Kidney (tissue), 14 donors: Measurements from ENCODE around the gene DNAJC1. TPM values are rescaled to one million over a fixed set of nuclear protein-coding genes. Genes with fewer than 3 reads are reported as not detected.

Experiments
- DNase-seq, 5 donors: peaks; one replicate each; pipeline ENCODE4 v3.0.0-alpha.2; 2013 to 2020
- FAIRE-seq: peaks from 2 replicates; lab custom pipeline; 2012; peaks lifted over from hg19 to GRCh38; lab: Jason Lieb, UNC
- H3K27ac ChIP-seq, 2 donors: one replicate each; pipeline ENCODE4 v1.7.0; 2013; ENCODE audit warnings: low read depth in 2 of 2, low read length in 2 of 2, inconsistent platforms in 1 of 2
- H3K27me3 ChIP-seq: one replicate; pipeline ENCODE4 v1.7.1; 2013; ENCODE audit warnings: low read length, inconsistent platforms; ENCODE audit not compliant: control insufficient read depth, insufficient read depth
- H3K36me3 ChIP-seq, 3 donors: one replicate each; pipeline versions ENCODE4 v1.7.0 to v1.7.1; 2013; ENCODE audit warnings: low read length in 3 of 3, control low read depth in 1 of 3, inconsistent platforms in 1 of 3; ENCODE audit not compliant: insufficient read depth in 3 of 3, control insufficient read depth in 2 of 3
- H3K4me1 ChIP-seq, 3 donors: one replicate each; pipeline versions ENCODE4 v1.7.0 to v1.7.1; 2013; ENCODE audit warnings: low read length in 3 of 3, inconsistent platforms in 1 of 3, low read depth in 1 of 3; ENCODE audit not compliant: control insufficient read depth in 2 of 3, insufficient read depth in 2 of 3
- H3K4me3 ChIP-seq, 3 donors: one replicate each; pipeline versions ENCODE4 v1.7.0 to v1.8.1; 2013; ENCODE audit warnings: low read length in 3 of 3, control low read depth in 1 of 3, inconsistent platforms in 1 of 3
- H3K9ac ChIP-seq, 3 donors: one replicate each; pipeline versions ENCODE4 v1.7.0 to v1.7.1; 2013; ENCODE audit warnings: low read length in 3 of 3, control low read depth in 1 of 3, inconsistent platforms in 1 of 3
- H3K9me3 ChIP-seq, 3 donors: one replicate each; pipeline versions ENCODE4 v1.7.0 to v1.7.1; 2013; ENCODE audit warnings: low read length in 3 of 3, control low read depth in 1 of 3, inconsistent platforms in 1 of 3; ENCODE audit not compliant: control insufficient read depth in 2 of 3, insufficient read depth in 1 of 3
- intact Hi-C: fragments of 100-400 bp; cut with DNase I; formaldehyde crosslinking; loops from one replicate; pipeline ENCODE4 v1.11.1; 2022
- polyA plus RNA-seq: library from polyadenylated mRNA; stranded (reverse); fragments of 350-450 nt; fragmentation: Illumina TruSeq; extraction: RNeasy Lipid Tissue Mini Kit (QIAGEN cat#74804); gene quantifications from one replicate; pipeline ENCODE4 v1.2.3, GENCODE V29; 2014; ENCODE audit warnings: low read depth, low replicate concordance; ENCODE audit not compliant: insufficient read depth
- total RNA-seq: library from RNA; stranded (reverse); fragmentation: NEBNext Ultra II Directional; extraction: Animal tissue kit (Norgen Biotek cat#: 25700); gene quantifications from one replicate; pipeline ENCODE4 v1.2.1, GENCODE V29; 2021
- TF ChIP-seq, protein P1 (sequence below): IDR thresholded peaks from 3 replicates; pipeline ENCODE4 v1.5.1; 2012; ENCODE audit warnings: mild to moderate bottlenecking, moderate library complexity, borderline replicate concordance; ENCODE audit not compliant: insufficient read depth; ENCODE audit errors: extremely low read depth
- donor health status: control.
- donor health status: control.
- donor health status: control.
- donor health status: control.
- donor health status: control.
- donor health status: DM: yes; HTN: yes; CAD: no.
- donor health status: Normal renal cell carcinoma (clear cell type).

Gene DNAJC1
- total and polyA plus RNA-seq, 2 donors from 2014 or later, result 33.4 to 34.8 TPM

- TF ChIP-seq, protein P1, sequence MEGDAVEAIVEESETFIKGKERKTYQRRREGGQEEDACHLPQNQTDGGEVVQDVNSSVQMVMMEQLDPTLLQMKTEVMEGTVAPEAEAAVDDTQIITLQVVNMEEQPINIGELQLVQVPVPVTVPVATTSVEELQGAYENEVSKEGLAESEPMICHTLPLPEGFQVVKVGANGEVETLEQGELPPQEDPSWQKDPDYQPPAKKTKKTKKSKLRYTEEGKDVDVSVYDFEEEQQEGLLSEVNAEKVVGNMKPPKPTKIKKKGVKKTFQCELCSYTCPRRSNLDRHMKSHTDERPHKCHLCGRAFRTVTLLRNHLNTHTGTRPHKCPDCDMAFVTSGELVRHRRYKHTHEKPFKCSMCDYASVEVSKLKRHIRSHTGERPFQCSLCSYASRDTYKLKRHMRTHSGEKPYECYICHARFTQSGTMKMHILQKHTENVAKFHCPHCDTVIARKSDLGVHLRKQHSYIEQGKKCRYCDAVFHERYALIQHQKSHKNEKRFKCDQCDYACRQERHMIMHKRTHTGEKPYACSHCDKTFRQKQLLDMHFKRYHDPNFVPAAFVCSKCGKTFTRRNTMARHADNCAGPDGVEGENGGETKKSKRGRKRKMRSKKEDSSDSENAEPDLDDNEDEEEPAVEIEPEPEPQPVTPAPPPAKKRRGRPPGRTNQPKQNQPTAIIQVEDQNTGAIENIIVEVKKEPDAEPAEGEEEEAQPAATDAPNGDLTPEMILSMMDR, result no peak
- Histone ChIP-seq H3K36me3 (no peaks in the 10 kb centered on the region), H3K9me3 (no peaks in the 10 kb centered on the region), H3K9ac (no peak overlapping the region), H3K27ac (no peak overlapping the region), H3K4me1 (no peaks in the 10 kb centered on the region), H3K27me3 (no peaks in the 10 kb centered on the region), H3K4me3 (no peak overlapping the region)
- DNase-seq (no peak), FAIRE-seq (no peak)
- intact Hi-C loops, result no loop called here
These were observed 41.7 kb downstream of the DNAJC1 start for GRCh38 chr10:21961847-21962246.

GRCh38 chr10:21959998-21960397 is 43.5 kb downstream of the DNAJC1 start:
- DNase-seq, result no peak
- TF ChIP-seq, protein P1, result no peak
- FAIRE-seq, result no peak
- no peak overlapping the region for H3K27ac ChIP-seq
- intact Hi-C loops, result no loop called here
- no peak overlapping the region for H3K9ac ChIP-seq
- H3K27me3 ChIP-seq, result no peaks in the 10 kb centered on the region
- no peaks in the 10 kb centered on the region for H3K36me3 ChIP-seq
- H3K9me3 ChIP-seq, result no peaks in the 10 kb centered on the region
- H3K4me1 ChIP-seq, result peaks cover 0 to 3% (median 2%) of the 10 kb centered on the region in 3 donors
- no peak overlapping the region for H3K4me3 ChIP-seq

DNA sequence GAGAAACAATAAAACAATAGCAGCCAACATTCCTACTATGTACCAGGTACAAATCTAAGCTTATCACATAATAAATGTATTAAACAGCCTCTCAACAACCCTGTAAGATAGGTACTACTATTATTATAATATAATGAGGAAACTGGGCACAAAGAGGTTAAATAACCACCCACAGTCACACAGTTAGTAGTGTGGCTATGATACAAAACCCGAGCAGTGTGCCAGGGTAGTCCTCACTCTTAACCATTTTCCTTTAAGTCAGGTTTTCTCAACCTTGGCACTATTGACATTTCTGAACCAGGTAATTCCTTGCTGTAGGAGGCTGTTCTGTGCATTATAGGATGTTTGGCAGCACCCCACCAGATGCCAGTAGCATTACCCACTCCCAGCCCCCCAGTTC is 48.8 kb downstream of the DNAJC1 start:
- DNase-seq (no peak), FAIRE-seq (no peak)
- intact Hi-C loops, result no loop called here
- no peak overlapping the region for H3K4me3 ChIP-seq
- no peak overlapping the region for H3K9ac ChIP-seq
- TF ChIP-seq, protein P1, result no peak
- peaks cover 0 to 3% (median 2%) of the 10 kb centered on the region in 3 donors for H3K4me1 ChIP-seq
- H3K9me3 ChIP-seq, result no peaks in the 10 kb centered on the region
- H3K36me3 ChIP-seq, result no peaks in the 10 kb centered on the region
- no peak overlapping the region for H3K27ac ChIP-seq
- H3K27me3 ChIP-seq, result no peaks in the 10 kb centered on the region

GRCh38 chr10:21954132-21954531 is 49.4 kb downstream of the DNAJC1 start:
- Histone ChIP-seq H3K9me3 (no peaks in the 10 kb centered on the region), H3K27me3 (no peaks in the 10 kb centered on the region), H3K4me1 (peaks cover 0 to 3% (median 2%) of the 10 kb centered on the region in 3 donors), H3K4me3 (no peak overlapping the region), H3K27ac (no peak overlapping the region), H3K36me3 (no peaks in the 10 kb centered on the region), H3K9ac (no peak overlapping the region)
- DNase-seq (no peak), FAIRE-seq (no peak)
- TF ChIP-seq, protein P1, result no peak
- intact Hi-C loops, result no loop called here
